Stomach (tissue), 4 donors: ENCODE measurements around the gene CRTC3.

Experiments
- CTCF ChIP-seq, 7 experiments: fragments of 450-650 bp in 4 of 7; fragments of 200-600 bp in 3 of 7; sonication (generic) in 3 of 7; IDR thresholded peaks; one replicate each; pipeline ENCODE4 v1.5.1; 2016 to 2019; ENCODE audit warnings: antibody characterized with exemption in 7 of 7, control low read depth in 2 of 7, mild to moderate bottlenecking in 1 of 7
- POLR2AphosphoS5 ChIP-seq, 3 donors: sonication (generic); formaldehyde crosslinking; IDR thresholded peaks; one replicate each; pipeline ENCODE4 v1.6.1; 2016; ENCODE audit warnings: antibody characterized with exemption in 3 of 3

GRCh38 chr15:90598679-90599078 is 69.0 kb downstream of the CRTC3 start:
- TF ChIP-seq CTCF (IDR thresholded peaks at IDR 0.05): no peak
- no peak for TF ChIP-seq POLR2AphosphoS5 (IDR thresholded peaks at IDR 0.05)
